DND-41 (cell line): ENCODE data around the gene KCNA4.
"Not testable (repeated sequence)": the region's sequence is repeated elsewhere in the genome, so short reads cannot be mapped to it uniquely, and the experiment has no call there.

ENCODE experiments used
- ATAC-seq: fragments of 200-7000 bp; cut with Tn5 transposase; 3 replicates; pipeline ENCODE4 v1.9.1; 2021; ENCODE audit warnings: low read depth; ENCODE audit not compliant: insufficient read depth
- DNase-seq: peaks from one replicate; pipeline ENCODE4 v3.0.0-alpha.2; 2020
- H2AFZ ChIP-seq: 2 replicates; pipeline ENCODE4 v1.6.0; 2012; ENCODE audit warnings: low read depth, low read length
- H3K27ac ChIP-seq: 2 replicates; pipeline ENCODE4 v1.5.1; 2012; ENCODE audit warnings: low read length, inconsistent platforms
- H3K27me3 ChIP-seq: fragments of 200-600 bp; sonication (generic); 2 replicates; pipeline ENCODE4 v1.6.0; 2012; ENCODE audit warnings: low read length, mild to moderate bottlenecking, inconsistent platforms; ENCODE audit not compliant: insufficient read depth, poor library complexity
- H3K36me3 ChIP-seq: 2 replicates; pipeline ENCODE4 v1.5.1; 2012; ENCODE audit warnings: low read length, inconsistent platforms; ENCODE audit not compliant: insufficient read depth
- H3K4me1 ChIP-seq: 2 replicates; pipeline ENCODE4 v1.5.1; 2012; ENCODE audit warnings: mild to moderate bottlenecking, low read length; ENCODE audit not compliant: insufficient read depth
- H3K4me2 ChIP-seq: 2 replicates; pipeline ENCODE4 v1.6.0; 2012; ENCODE audit warnings: mild to moderate bottlenecking, moderate library complexity, low read length, inconsistent platforms; ENCODE audit not compliant: insufficient read depth
- H3K4me3 ChIP-seq, 2 experiments: fragments of 200-600 bp in 1 of 2; shearing (Covaris generic) in 1 of 2; 2 replicates each; pipeline ENCODE4 v1.5.1; 2012 to 2016; ENCODE audit warnings: inconsistent platforms in 2 of 2, low read length in 2 of 2, mild to moderate bottlenecking in 2 of 2, low read depth in 1 of 2, moderate library complexity in 1 of 2
- H3K79me2 ChIP-seq: 2 replicates; pipeline ENCODE4 v1.6.0; 2012; ENCODE audit warnings: low read length, inconsistent platforms; ENCODE audit not compliant: insufficient read depth
- H3K9ac ChIP-seq: 2 replicates; pipeline ENCODE4 v1.6.0; 2012; ENCODE audit warnings: low read depth, mild to moderate bottlenecking, inconsistent platforms, low read length, moderate library complexity
- H3K9me3 ChIP-seq: 2 replicates; pipeline ENCODE4 v1.5.1; 2012; ENCODE audit warnings: low read length, moderate library complexity, mild to moderate bottlenecking, inconsistent platforms; ENCODE audit not compliant: insufficient read depth, severe bottlenecking
- H4K20me1 ChIP-seq: 2 replicates; pipeline ENCODE4 v1.6.0; 2012; ENCODE audit warnings: low read length; ENCODE audit not compliant: insufficient read depth
- CTCF ChIP-seq: IDR thresholded peaks from 2 replicates; pipeline ENCODE4 v1.5.1; 2012; ENCODE audit warnings: borderline replicate concordance, low read length, moderate library complexity, mild to moderate bottlenecking; ENCODE audit not compliant: poor library complexity, severe bottlenecking; ENCODE audit errors: extremely low read depth
- EZH2 ChIP-seq: IDR thresholded peaks from 3 replicates; pipeline ENCODE4 v1.6.1; 2012; ENCODE audit warnings: borderline replicate concordance, low read depth, mild to moderate bottlenecking, moderate library complexity, low read length, inconsistent platforms; ENCODE audit not compliant: severe bottlenecking

KCNA4 gene

GRCh38 chr11:30045144-30045543, 28.3 kb upstream of the KCNA4 start:
- no peak for ATAC-seq
- no peak overlapping the region for H2AFZ ChIP-seq
- no peak overlapping the region for H3K4me2 ChIP-seq
- DNase-seq, result no peak
- no peaks in the 10 kb centered on the region for H3K36me3 ChIP-seq
- H3K27ac ChIP-seq, result no peak overlapping the region
- H3K9me3 ChIP-seq, result no peaks in the 10 kb centered on the region
- no peaks in the 10 kb centered on the region for H3K79me2 ChIP-seq
- H3K27me3 ChIP-seq, result no peaks in the 10 kb centered on the region
- H4K20me1 ChIP-seq, result no peaks in the 10 kb centered on the region
- H3K4me3 ChIP-seq, result no peak overlapping the region
- no peak overlapping the region for H3K9ac ChIP-seq
- no peaks in the 10 kb centered on the region for H3K4me1 ChIP-seq
- no peak for TF ChIP-seq CTCF

- no peak for TF ChIP-seq CTCF
- TF ChIP-seq EZH2, result no peak
- Histone ChIP-seq H3K4me3 (no peak overlapping the region), H3K36me3 (no peaks in the 10 kb centered on the region), H3K9ac (no peak overlapping the region), H3K27me3 (no peaks in the 10 kb centered on the region), H3K4me2 (no peak overlapping the region), H3K4me1 (no peaks in the 10 kb centered on the region), H3K79me2 (no peaks in the 10 kb centered on the region), H3K9me3 (no peaks in the 10 kb centered on the region), H4K20me1 (no peaks in the 10 kb centered on the region), H3K27ac (no peak overlapping the region), H2AFZ (no peak overlapping the region)
- ATAC-seq (no peak), DNase-seq (no peak)
These were observed 24.3 kb upstream of the KCNA4 start for GRCh38 chr11:30041171-30041570.

GRCh38 chr11:30034746-30035145, 17.9 kb upstream of the KCNA4 start:
- H3K9me3 ChIP-seq, H3K4me1 ChIP-seq, H3K4me2 ChIP-seq, H2AFZ ChIP-seq, H3K27ac ChIP-seq, ATAC-seq, H3K79me2 ChIP-seq, H3K9ac ChIP-seq, H3K36me3 ChIP-seq, DNase-seq, H3K27me3 ChIP-seq, H3K4me3 ChIP-seq, H4K20me1 ChIP-seq: not testable (repeated sequence)

GRCh38 chr11:30034166-30034565, 17.3 kb upstream of the KCNA4 start:
- not testable (repeated sequence) for H3K36me3 ChIP-seq, H3K9ac ChIP-seq, H2AFZ ChIP-seq, H3K4me1 ChIP-seq, H4K20me1 ChIP-seq, H3K4me3 ChIP-seq, H3K27me3 ChIP-seq, DNase-seq, H3K27ac ChIP-seq, H3K79me2 ChIP-seq, H3K9me3 ChIP-seq, ATAC-seq, H3K4me2 ChIP-seq
